ENCODE data around the gene PTH1R. TPM values are rescaled to one million over a fixed set of nuclear protein-coding genes. Genes with fewer than 3 reads are reported as not detected.

PTH1R gene
- total RNA-seq, 1 experiment from 2014 or later: 1.0 TPM

- no peaks in the 10 kb centered on the region for H3K79me2 ChIP-seq (ENCODE audit: insufficient read depth, low read length)
- H3K4me1 ChIP-seq (ENCODE audit: insufficient read depth, low read length): no peaks in the 10 kb centered on the region
- H3K14ac ChIP-seq (ENCODE audit: insufficient read depth, low read length): no peak overlapping the region
- no peaks in the 10 kb centered on the region for H4K20me1 ChIP-seq (ENCODE audit: control insufficient read depth, insufficient read depth, insufficient read length)
- Mint-ChIP-seq H3K27ac (no peak overlapping the region), H3K27me3 (ENCODE audit: low read depth) (no peaks in the 10 kb centered on the region; the same call in 1 of the 2 replicates), H3K4me3 (no peak overlapping the region), H3K9me3 (no peaks in the 10 kb centered on the region), H3K36me3 (ENCODE audit: insufficient read depth in 1 of 3, low read depth in 3 of 3) (peaks cover 22 to 60% (median 53%) of the 10 kb centered on the region in 3 experiments), H3K4me1 (peaks cover 11 to 12% of the 10 kb centered on the region in 2 experiments)
- no peak for DNase-seq
- H3K18ac ChIP-seq (ENCODE audit: insufficient read length, low read depth, low read length): no peak overlapping the region
- H3K79me1 ChIP-seq (ENCODE audit: insufficient read depth, low read depth, low read length, poor library complexity, severe bottlenecking): no peaks in the 10 kb centered on the region
- H4K91ac ChIP-seq (ENCODE audit: insufficient read length, low read depth, low read length): no peak overlapping the region
- no peak overlapping the region for H3K4ac ChIP-seq (ENCODE audit: low read depth, low read length)
- no peak overlapping the region for H2BK120ac ChIP-seq (ENCODE audit: low read depth, low read length, poor library complexity, severe bottlenecking)
- H2BK15ac ChIP-seq (ENCODE audit: low read depth, low read length): no peak overlapping the region
- no CpG with 5 or more reads among the region's 6 CpGs for WGBS (ENCODE audit: extremely low coverage, insufficient read length, low lambda C conversion rate)
- H3K23ac ChIP-seq (ENCODE audit: insufficient read length, low read depth, low read length): no peak overlapping the region
- no peak overlapping the region for H3K9ac ChIP-seq (ENCODE audit: extremely low read depth, insufficient read length, low read length)
- no peaks in the 10 kb centered on the region for H3K27me3 ChIP-seq (ENCODE audit: insufficient read depth, low read length)
- no peak overlapping the region for H3K56ac ChIP-seq (ENCODE audit: insufficient read length, low read depth, low read length)
- H2BK12ac ChIP-seq (ENCODE audit: insufficient read length, low read depth, low read length): no peak overlapping the region
- no peak overlapping the region for H4K8ac ChIP-seq (replicated peaks; ENCODE audit: insufficient read length, low read depth, low read length)
- H2AK5ac ChIP-seq (ENCODE audit: insufficient read length, low read length): no peak overlapping the region
- no peak for TF ChIP-seq CTCF (conservative IDR thresholded peaks at IDR 0.05)
- H2BK5ac ChIP-seq (ENCODE audit: insufficient read length, low read length): no peak overlapping the region
- no peaks in the 10 kb centered on the region for H3K9me3 ChIP-seq (ENCODE audit: control insufficient read depth, low read depth, low read length)
- no peak overlapping the region for H3K4me2 ChIP-seq (ENCODE audit: insufficient read depth, insufficient read length, low read length)
- H2AFZ ChIP-seq (ENCODE audit: low read length): no peak overlapping the region
- no peak overlapping the region for H3T11ph ChIP-seq (ENCODE audit: low read length)
- H2BK20ac ChIP-seq (ENCODE audit: low read depth, low read length, poor library complexity, severe bottlenecking): no peak overlapping the region
- no peak overlapping the region for H4K5ac ChIP-seq (ENCODE audit: insufficient read length, low read depth, low read length)
- H3K23me2 ChIP-seq (ENCODE audit: insufficient read length, low read depth, low read length, poor library complexity, severe bottlenecking): no peaks in the 10 kb centered on the region
- H3K27ac ChIP-seq (ENCODE audit: insufficient read length, low read depth, low read length): no peak overlapping the region
Observed at GRCh38 chr3:46926447-46926846, 48.9 kb downstream of the PTH1R start.

Measured in H9 (cell line).